Adrenal gland (tissue), 12 donors: ENCODE results near the gene ATXN1. TPM values are rescaled to one million over a fixed set of nuclear protein-coding genes. Genes with fewer than 3 reads are reported as not detected.

Experiments used
- DNase-seq, 7 donors: peaks; one replicate each; pipeline ENCODE4 v3.0.0-alpha.2; 2019 to 2020
- H3K27ac ChIP-seq, 5 donors: fragments of 200-600 bp; sonication (generic) in 4 of 5; 1 replicate in 3 of 5; 2 replicates in 2 of 5; pipeline versions ENCODE4 v1.5.1 to v1.8.0; 2016 to 2020; ENCODE audit warnings: mild to moderate bottlenecking in 1 of 5
- H3K27me3 ChIP-seq: fragments of 200-600 bp; 2 replicates; pipeline ENCODE4 v1.8.0; 2021
- H3K36me3 ChIP-seq, 2 donors: fragments of 200-600 bp; replicated peaks in 1 of 2; 1 replicate in 1 of 2; 2 replicates in 1 of 2; pipeline versions ENCODE4 v1.5.1 to v1.8.0; 2018 to 2022
- H3K4me1 ChIP-seq, 2 donors: fragments of 200-600 bp; replicated peaks in 1 of 2; 1 replicate in 1 of 2; 2 replicates in 1 of 2; pipeline versions ENCODE4 v1.5.1 to v1.8.0; 2018 to 2021
- H3K4me3 ChIP-seq, 4 donors: fragments of 200-600 bp; sonication (generic) in 3 of 4; one replicate each; pipeline ENCODE4 v1.5.1; 2016 to 2018
- H3K9me3 ChIP-seq, 3 donors: fragments of 200-600 bp; sonication (generic) in 1 of 3; replicated peaks in 1 of 3; 1 replicate in 2 of 3; 2 replicates in 1 of 3; pipeline versions ENCODE4 v1.5.1 to v1.8.0; 2016 to 2021
- CTCF ChIP-seq, 6 experiments: fragments of 450-650 bp in 4 of 6; fragments of 200-600 bp in 2 of 6; sonication (generic) in 1 of 6; IDR thresholded peaks; 1 replicate in 5 of 6; 2 replicates in 1 of 6; pipeline versions ENCODE4 v1.5.1 to v1.8.0; 2016 to 2021; ENCODE audit warnings: antibody characterized with exemption in 6 of 6, mild to moderate bottlenecking in 2 of 6, moderate library complexity in 1 of 6
- POLR2A ChIP-seq, 2 donors: fragments of 450-650 bp; IDR thresholded peaks; one replicate each; pipeline ENCODE4 v1.6.1; 2017; ENCODE audit warnings: antibody characterized with exemption in 2 of 2, mild to moderate bottlenecking in 2 of 2, moderate library complexity in 1 of 2
- WGBS, 4 donors: extraction: QIAGEN DNeasy Blood & Tissue Kit in 2 of 4; methylation state at CpG; one replicate each; pipeline versions ENCODE4 v1.1.5 to v1.1.7; 2013 to 2017; 5-methylcytosine and 5-hydroxymethylcytosine counted together
- intact Hi-C, 2 donors: fragments of 100-400 bp; cut with DNase I; formaldehyde crosslinking; loops; one replicate each; pipeline versions ENCODE4 v1.14.1 to v1.15.0; 2022 to 2023
- polyA plus RNA-seq, 3 donors: library from polyadenylated mRNA; stranded (reverse); fragments of 200-250 nt in 2 of 3; fragments of 350-450 nt in 1 of 3; fragmentation: Illumina TruSeq in 1 of 3; extraction: RNeasy Lipid Tissue Mini Kit (QIAGEN cat#74804) in 1 of 3; gene quantifications; one replicate each; pipeline ENCODE4 v1.2.3, GENCODE V29; 2013 to 2014
- total RNA-seq, 9 donors: library from RNA; depleted of rRNA in 4 of 9; stranded (reverse); fragments of >200 nt in 4 of 9; fragments of 120-200 nt in 1 of 9; fragmentation: NEBNext Ultra II Directional in 1 of 9; extraction: Animal tissue kit (Norgen Biotek cat#: 25700) in 1 of 9; gene quantifications; one replicate each; pipeline versions ENCODE4 v1.1.0 to v1.2.4, GENCODE V29; 2013 to 2023
- donor health status: healthy with polysubstance abuse.
- donor health status: Bipolar disorder and iron deficiency.
- donor health status: DM: yes; HTN: yes; CAD: no.
- donor health status: DM: no; HTN: no; CAD: no.
- donor health status: DM: no; HTN: no; CAD: no.
- donor health status: DM: yes; HTN: yes; CAD: no.

Gene ATXN1
- total and polyA plus RNA-seq, 12 donors = 3.4 to 51.3 (median 25.4) TPM

- no peak for TF ChIP-seq POLR2A (IDR thresholded peaks at IDR 0.05)
- TF ChIP-seq CTCF (IDR thresholded peaks at IDR 0.05) = no peak
Measured at GRCh38 chr6:16377470-16377869, 383.8 kb downstream of the ATXN1 start.

GRCh38 chr6:16375843-16376242 is 385.4 kb downstream of the ATXN1 start:
- Histone ChIP-seq H3K36me3 (no peaks in the 10 kb centered on the region), H3K27me3 (no peaks in the 10 kb centered on the region), H3K4me1 (no peaks in the 10 kb centered on the region), H3K4me3 (no peak overlapping the region), H3K9me3 (no peaks in the 10 kb centered on the region), H3K27ac (no peak overlapping the region)
- no peak for TF ChIP-seq CTCF (IDR thresholded peaks at IDR 0.05)
- intact Hi-C loops = no loop called here
- no peak for DNase-seq
- WGBS, 4 donors = 88 to 99% (median 89%) methylated on average over 3 of the region's 3 CpGs

More at GRCh38 chr6:16377470-16377869, 383.8 kb downstream of the ATXN1 start:
- Histone ChIP-seq H3K4me1 (no peaks in the 10 kb centered on the region), H3K36me3 (no peaks in the 10 kb centered on the region), H3K9me3 (no peaks in the 10 kb centered on the region), H3K27me3 (no peaks in the 10 kb centered on the region), H3K4me3 (no peak overlapping the region), H3K27ac (no peak overlapping the region)
- WGBS, 4 donors = 98% methylated on average over 9 of the region's 9 CpGs
- no peak for DNase-seq
- intact Hi-C loops = no loop called here

GRCh38 chr6:16375206-16375605 is 386.1 kb downstream of the ATXN1 start:
- intact Hi-C loops = no loop called here
- Histone ChIP-seq H3K36me3 (no peaks in the 10 kb centered on the region), H3K4me3 (no peak overlapping the region), H3K9me3 (no peaks in the 10 kb centered on the region), H3K27me3 (no peaks in the 10 kb centered on the region), H3K27ac (no peak overlapping the region), H3K4me1 (no peaks in the 10 kb centered on the region)
- 84 to 94% (median 93%) methylated on average over 1 of the region's 1 CpG for WGBS, 4 donors
- TF ChIP-seq CTCF (IDR thresholded peaks at IDR 0.05) (no peak), POLR2A (IDR thresholded peaks at IDR 0.05) (no peak)
- DNase-seq = no peak

GRCh38 chr6:16374461-16375200 is 386.6 kb downstream of the ATXN1 start:
- Histone ChIP-seq H3K27ac (no peak overlapping the region), H3K27me3 (no peaks in the 10 kb centered on the region), H3K36me3 (no peaks in the 10 kb centered on the region), H3K9me3 (no peaks in the 10 kb centered on the region), H3K4me1 (no peaks in the 10 kb centered on the region), H3K4me3 (no peak overlapping the region)
- TF ChIP-seq POLR2A (IDR thresholded peaks at IDR 0.05) (no peak), CTCF (IDR thresholded peaks at IDR 0.05) (no peak)
- intact Hi-C loops = no loop called here
- WGBS, 4 donors = 90 to 96% (median 95%) methylated on average over 10 of the region's 10 CpGs
- DNase-seq = no peak
